Activated CD4-positive, alpha-beta T cell treated with anti-CD3 and anti-CD28 coated beads, Interleukin-2, amount 50 U/mL, for 48 hours (primary cell): ENCODE data around the gene TAGLN3.

Source experiments
- DNase-seq, 2 experiments: peaks; one replicate each; pipeline ENCODE4 v3.0.0-alpha.2; 2020

TAGLN3 gene

DNA sequence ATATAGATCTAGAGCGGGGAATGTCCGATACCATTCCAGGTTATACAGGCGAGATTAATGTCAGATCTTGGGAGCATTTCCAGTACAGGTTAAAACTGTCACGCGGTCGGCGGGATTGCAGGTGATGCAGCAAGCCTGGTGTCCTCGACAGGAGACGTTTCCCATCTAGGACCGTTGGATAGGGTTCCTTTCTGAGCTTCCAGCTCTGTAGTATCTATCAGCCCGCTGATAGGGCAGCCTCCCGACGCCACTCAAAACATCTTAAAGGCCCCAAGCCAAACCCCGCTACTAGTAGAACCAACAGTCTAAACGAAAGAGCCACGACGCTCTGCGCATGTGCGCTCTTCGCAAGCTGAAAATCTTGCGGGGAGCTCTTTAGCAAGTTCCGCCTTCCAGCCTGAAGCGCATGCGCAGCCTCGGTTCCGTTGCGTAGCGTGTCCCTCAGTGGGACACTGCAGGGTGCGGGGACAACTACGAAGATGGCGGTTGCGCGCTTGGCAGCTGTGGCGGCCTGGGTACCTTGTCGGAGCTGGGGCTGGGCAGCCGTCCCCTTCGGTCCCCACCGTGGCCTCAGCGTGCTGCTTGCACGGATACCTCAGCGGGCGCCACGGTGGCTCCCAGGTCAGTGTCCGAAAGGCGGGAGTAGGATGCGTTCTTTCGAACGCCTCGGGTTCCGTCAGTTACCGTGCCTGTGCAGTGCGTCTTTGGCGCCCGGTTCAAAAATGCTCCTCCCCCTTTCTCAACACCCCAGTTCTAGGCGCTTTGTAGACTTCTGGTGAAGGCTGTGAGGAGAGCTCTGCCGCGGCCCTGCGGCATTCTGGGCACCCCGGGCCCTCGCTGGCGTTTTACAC is 19.9 kb upstream of the TAGLN3 start, which contains the start of gene ABHD10:
Gene ABHD10, plus strand, starts transcription at position 444 of the 851 bp plus-strand sequence. Its CDS starts 36 bp downstream, at position 480.
- peak; percentile 98 for DNase-seq

GRCh38 chr3:111979434-111980038 is 19.2 kb upstream of the TAGLN3 start:
- DNase-seq, result no peak

DNA sequence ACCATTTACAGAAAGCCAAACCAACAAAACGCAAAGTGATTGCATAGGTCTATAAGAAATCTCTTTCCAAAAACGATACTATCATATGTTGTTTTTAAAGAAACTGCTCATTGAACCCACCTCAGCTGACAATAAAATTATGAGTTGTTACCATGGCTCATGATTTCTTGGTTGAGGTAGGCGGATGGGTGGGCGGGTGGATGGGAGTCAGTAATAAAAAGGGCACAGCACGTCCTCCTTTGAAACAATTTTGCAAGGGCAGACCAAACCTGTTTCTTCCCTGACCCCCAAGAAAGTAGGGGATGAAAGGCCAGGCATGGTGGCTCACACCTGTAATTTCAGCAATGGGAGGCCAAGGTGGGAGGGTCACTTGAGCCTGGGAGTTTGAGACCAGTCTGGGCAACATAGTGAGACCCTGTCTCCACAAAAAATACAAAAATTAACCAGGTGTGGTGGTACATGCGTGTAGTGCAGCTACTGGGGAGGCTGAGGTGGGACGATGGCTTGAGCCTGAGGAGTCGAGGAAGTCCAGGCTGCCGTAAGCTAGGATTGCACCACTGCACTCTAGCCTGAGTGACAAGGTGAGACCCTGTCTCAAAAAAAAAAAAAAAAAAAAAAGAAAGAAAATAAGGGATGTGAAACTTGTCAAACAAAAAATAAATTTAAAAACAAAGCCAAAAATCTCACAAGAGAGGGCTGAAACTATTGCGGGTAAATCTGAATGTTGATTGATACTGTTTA is 17.8 kb upstream of the TAGLN3 start:
- peak; percentile 52 to 57 for DNase-seq

- DNase-seq, result no peak
Observed at GRCh38 chr3:111981457-111981763, 17.3 kb upstream of the TAGLN3 start.

DNA sequence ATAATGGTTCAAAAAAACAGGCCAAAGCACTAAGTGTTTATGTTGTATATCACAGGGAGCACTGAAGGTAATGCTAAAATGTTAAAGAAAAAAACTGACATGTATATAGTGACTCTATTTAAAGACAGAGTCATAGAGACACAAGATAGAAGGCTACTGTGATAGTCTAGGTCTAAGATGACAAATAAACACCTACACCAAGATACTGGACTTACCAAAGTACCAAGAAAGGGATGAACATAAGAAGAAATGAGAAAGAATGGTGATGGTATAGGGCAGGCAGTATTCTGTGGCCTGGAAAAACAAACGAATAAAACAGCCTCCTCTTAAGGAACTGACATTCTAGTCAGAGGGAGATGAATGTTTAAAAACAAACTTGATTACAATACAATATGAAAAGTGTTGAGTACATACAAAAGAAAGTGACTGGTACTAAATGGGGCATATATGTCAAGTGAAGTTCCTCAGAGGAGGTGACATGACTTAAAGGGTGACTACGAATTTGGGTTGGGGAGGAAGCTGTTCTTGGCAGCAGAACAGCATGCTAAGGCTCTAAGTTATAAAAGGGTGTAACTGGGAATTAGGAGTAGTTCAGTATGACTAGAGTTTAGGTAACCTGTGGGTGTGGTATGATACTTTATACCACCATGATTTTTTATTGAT is 14.0 kb upstream of the TAGLN3 start:
- DNase-seq, result no peak

DNA sequence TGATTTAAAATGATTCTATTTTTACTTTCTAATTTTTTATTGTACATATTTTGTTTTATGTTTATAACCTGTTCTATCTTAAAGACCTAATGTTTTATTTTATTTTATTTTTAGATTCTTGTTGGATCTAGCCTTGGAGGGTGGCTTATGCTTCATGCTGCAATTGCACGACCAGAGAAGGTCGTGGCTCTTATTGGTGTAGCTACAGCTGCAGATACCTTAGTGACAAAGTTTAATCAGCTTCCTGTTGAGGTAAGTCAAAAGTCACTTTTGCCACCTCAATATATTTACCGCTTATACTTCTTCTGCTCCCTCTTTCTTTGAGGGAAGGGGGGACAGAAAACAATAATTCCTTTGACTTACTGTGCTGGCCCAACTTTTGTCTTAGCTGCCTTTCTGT is 11.9 kb upstream of the TAGLN3 start:
- DNase-seq, result no peak

- no peak for DNase-seq
Observed at GRCh38 chr3:111989061-111989678, 9.6 kb upstream of the TAGLN3 start.

DNA sequence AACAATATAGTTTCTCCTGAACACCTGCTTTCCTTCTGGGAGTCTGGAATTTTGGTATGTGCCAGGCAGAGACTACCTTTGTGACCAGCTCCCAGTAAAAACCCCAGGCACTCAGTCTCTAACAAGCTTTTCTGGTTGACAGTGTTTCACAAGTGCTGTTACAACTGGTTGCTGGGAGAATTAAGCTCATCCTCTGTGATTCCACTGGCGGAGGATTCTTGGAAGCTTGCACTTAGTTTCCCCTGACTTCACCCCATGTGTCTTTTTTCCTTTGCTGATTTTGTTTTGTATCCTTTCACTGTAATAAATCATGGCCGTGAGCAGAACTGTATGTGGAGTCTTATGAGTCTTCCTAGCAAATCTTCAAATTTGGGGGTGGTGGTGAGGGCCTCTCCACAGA is 5.7 kb upstream of the TAGLN3 start:
- no peak for DNase-seq

DNA sequence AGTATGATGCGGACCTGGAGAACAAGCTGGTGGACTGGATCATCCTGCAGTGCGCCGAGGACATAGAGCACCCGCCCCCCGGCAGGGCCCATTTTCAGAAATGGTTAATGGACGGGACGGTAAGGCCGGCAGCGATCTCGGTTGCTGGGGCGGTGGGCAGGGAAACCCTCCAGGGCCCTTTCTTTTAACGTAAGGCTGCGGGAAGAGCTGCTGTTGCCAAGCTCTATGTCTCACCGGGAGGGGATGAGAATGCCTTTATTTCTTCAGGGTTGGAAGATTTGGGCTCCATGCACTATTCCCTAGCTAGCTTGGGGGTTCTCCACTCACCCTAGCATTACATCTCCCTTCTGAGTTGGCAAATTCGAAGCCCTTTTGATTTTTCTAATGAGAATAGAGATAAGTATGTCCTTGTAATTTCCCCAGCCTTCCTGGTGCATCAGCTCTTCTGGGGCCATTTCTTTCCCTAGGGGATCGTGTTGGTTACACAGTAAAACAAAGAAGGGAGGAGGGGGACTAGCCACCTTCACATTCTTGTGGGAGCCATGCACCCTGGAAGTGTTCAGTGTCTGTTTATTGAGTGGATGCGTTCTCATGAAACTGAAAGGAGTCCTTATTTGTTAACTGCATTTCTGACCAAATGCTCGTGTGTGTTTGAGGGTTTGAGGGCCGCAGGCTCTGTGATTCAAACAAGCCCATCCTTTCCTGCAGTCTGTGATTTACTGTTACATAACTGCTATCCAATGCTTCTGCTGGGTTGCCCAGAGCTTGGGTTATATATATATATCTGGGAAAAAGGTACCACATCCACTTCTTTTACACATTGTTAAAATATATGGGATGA is 982 bp downstream of the TAGLN3 start:
- no peak for DNase-seq

GRCh38 chr3:112000367-112000771 is 1.6 kb downstream of the TAGLN3 start:
- DNase-seq, result no peak

- no peak for DNase-seq
Observed at GRCh38 chr3:112000966-112001365, 2.2 kb downstream of the TAGLN3 start.

GRCh38 chr3:112001526-112001925 is 2.8 kb downstream of the TAGLN3 start:
- DNase-seq, result no peak

DNA sequence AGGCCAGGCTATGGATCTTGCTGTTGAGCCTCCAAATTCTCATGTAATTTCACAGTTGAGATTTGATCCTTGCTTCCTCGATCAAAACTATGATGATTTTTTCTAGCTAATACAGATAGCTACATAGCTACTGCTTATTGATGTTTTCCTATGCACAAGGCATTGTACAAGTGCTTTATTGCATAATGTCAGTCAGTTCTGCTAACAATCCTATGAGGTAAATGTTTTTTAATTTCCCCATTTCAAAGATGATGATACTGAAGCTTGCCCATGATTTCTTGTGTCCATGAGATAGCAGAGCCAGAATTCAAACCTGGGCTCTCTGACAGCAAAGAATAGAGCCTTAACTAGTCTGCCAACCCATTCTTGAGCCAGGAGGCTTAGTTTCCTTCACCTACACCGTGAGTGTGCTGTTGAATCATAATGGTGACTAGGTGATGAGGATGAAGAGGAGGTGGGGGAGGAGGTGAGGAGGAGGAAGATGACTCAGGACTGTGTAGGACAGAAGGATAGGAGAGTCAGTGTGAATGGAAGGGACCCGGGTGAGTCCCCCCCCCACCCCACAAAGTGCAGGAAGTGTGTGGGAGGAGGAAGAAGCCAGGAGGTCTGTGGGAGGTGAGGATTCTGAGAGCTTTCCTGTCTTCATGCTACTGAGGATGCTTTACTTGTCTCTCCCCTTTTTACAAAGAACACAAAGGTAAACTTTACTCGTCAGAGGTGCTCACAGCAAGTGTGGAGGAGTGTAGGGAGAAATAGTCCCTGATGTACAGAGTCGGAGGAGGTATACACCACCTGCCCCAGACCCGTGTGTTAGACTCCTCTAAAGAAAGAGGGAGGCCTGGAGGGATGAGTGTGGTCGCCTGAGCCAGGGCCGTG is 3.6 kb downstream of the TAGLN3 start:
- DNase-seq, result peak; percentile 47 to 59

- no peak for DNase-seq
Observed at GRCh38 chr3:112003321-112004080, 4.8 kb downstream of the TAGLN3 start.

DNA sequence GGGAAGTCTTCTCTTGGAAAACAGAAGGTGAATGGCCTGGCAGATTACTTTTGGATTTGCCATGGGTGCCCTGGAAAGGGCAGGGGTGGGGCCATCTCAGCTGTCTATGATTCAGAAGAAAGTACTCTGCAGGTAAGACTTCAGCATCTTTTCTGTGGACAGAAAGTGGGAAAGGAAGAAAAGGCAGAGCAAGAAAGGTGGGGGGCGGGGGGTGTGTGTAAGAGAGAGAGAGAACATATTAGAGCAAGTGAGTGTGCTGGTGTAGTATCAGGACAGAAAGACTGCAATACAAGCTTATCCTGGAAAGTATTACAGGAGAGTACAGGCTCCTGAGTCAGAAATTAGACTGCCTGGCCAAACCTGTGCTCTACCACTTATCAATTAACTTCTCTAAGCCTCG is 5.5 kb downstream of the TAGLN3 start:
- DNase-seq, result no peak

DNA sequence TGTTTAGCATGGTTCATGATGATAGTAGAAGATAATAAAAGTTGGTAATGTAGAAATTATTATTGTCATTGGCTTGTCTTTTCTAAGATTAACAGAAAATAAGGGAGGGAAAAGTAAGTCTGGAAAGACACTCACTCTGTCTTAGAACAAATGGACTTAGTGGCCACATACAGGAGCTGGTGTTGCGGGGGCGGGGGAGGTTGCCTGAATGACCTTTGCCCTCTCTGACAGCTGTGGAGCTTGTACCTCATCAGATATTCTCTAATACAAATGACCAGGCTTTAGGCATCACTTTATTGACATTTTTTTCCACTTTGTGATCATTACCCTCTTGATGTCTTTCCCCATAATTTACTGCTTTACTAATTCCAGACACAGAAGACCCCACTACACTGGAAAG is 5.9 kb downstream of the TAGLN3 start:
- DNase-seq, result no peak

DNA sequence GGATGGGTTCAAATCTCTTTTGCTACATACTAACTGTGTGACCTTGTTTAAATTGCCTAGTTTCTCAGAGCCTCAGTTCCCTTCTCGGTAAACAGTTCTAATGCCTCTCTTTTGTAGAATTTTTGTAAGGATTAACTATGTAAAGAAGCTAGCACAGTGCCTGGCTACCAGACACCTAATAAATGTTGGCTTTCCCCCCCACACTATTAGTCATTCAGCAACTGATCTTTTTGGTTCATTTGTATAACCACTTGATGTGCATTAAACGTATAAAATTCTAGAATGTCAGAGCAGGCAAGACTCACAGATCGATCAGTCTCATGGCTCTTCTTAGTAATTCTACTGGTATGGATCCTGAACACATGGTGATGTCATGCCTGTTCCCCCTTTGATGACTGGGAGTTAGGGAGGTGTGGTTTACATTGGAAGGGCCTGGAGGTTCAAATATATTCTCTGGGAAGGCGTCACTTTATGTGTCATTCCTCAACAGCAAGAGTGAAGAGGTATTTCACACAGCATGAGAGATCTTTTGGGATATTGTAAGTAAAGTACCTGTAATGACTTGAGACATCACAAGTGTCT is 6.5 kb downstream of the TAGLN3 start:
- DNase-seq, result no peak

GRCh38 chr3:112007633-112008032 is 8.9 kb downstream of the TAGLN3 start:
- no peak for DNase-seq

DNA sequence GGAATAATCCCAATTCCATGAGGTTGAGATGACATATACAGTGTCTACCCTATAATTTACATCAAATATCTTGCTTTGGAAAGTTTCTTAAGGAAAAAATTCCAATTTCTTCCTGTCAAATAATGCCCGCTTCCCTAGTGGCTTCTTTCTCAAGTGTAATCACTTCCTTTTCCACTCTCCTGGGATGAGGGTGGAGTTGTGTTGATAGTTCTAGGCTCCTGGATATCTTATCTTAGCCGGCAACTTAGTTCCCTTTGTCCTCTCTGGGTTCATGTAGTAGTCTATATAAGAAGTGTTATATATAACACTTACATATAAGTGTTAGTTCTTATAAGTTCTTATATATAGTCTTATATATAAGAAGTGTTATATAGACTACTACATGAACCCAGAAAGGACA is 10.9 kb downstream of the TAGLN3 start:
- no peak for DNase-seq

DNA sequence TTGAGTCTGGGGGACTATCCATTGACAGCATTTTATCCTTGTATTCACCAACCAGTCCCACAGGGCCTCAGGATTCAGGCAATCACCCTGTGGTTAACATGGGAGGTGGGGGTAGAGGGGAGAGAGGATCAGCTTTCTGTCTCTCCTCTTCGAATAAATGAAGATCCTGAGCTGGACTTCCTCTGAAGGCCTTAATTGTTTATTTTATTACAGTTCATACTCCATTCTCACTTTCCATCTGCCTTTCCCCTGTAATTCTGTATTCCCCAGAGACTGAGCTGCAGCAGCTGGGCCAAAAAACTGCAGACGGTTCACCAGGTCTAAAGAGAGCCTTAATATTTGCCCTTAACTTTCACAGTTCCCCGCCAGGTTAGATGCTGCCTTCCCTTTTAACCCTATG is 11.9 kb downstream of the TAGLN3 start:
- DNase-seq, result no peak
